Measurements from ENCODE around the gene ASGR1.
"Not testable (repeated sequence)": the region's sequence is repeated elsewhere in the genome, so short reads cannot be mapped to it uniquely, and the experiment has no call there.

Gene ASGR1

GRCh38 chr17:7128160-7128559 is 51.0 kb downstream of the ASGR1 start:
- Histone ChIP-seq H3K27me3 (ENCODE audit: low read depth) (no peaks in the 10 kb centered on the region), H3K4me3 (no peak overlapping the region), H3K9me3 (no peaks in the 10 kb centered on the region), H3K4me1 (no peaks in the 10 kb centered on the region), H3K36me3 (replicated peaks) (no peaks in the 10 kb centered on the region)
- in situ Hi-C loops (cut with MboI; ENCODE audit: low sequenced_read_pairs): loop anchor here (25.0 kb wide), 1 partner anchor 216 kb away; no protein-coding TSS in a partner anchor
- DNase-seq (ENCODE audit: low spot score in 2 of 2): no peak

- in situ Hi-C loops (cut with MboI; ENCODE audit: low sequenced_read_pairs): loop anchor here (25.0 kb wide), 1 partner anchor 215 kb away; no protein-coding TSS in a partner anchor
Measured at GRCh38 chr17:7127501-7127900, 51.7 kb downstream of the ASGR1 start.

GRCh38 chr17:7126386-7126785 is 52.8 kb downstream of the ASGR1 start:
- not testable (repeated sequence) for H3K9me3 ChIP-seq; DNase-seq (ENCODE audit: low spot score in 2 of 2); H3K36me3 ChIP-seq (replicated peaks); H3K4me3 ChIP-seq; H3K4me1 ChIP-seq
- in situ Hi-C loops (cut with MboI; ENCODE audit: low sequenced_read_pairs): loop anchor here (25.0 kb wide), 1 partner anchor 214 kb away; no protein-coding TSS in a partner anchor
- peaks cover 12% of the 10 kb centered on the region for H3K27me3 ChIP-seq (ENCODE audit: low read depth)

More at GRCh38 chr17:7127501-7127900, 51.7 kb downstream of the ASGR1 start:
- H3K27me3 ChIP-seq (ENCODE audit: low read depth); H3K4me3 ChIP-seq; H3K9me3 ChIP-seq; DNase-seq (ENCODE audit: low spot score in 2 of 2); H3K4me1 ChIP-seq; H3K36me3 ChIP-seq (replicated peaks): not testable (repeated sequence)

- no peak overlapping the region for H3K4me3 ChIP-seq
- in situ Hi-C loops (cut with MboI; ENCODE audit: low sequenced_read_pairs): loop anchor here (25.0 kb wide), 1 partner anchor 213 kb away; no protein-coding TSS in a partner anchor
- DNase-seq (ENCODE audit: low spot score in 2 of 2): no peak
- H3K9me3 ChIP-seq: no peaks in the 10 kb centered on the region
- H3K4me1 ChIP-seq: no peaks in the 10 kb centered on the region
- H3K27me3 ChIP-seq (ENCODE audit: low read depth): peaks cover 20% of the 10 kb centered on the region
- H3K36me3 ChIP-seq (replicated peaks): no peaks in the 10 kb centered on the region
Measured at GRCh38 chr17:7124923-7125322, 54.2 kb downstream of the ASGR1 start.

GRCh38 chr17:7123844-7124243 is 55.3 kb downstream of the ASGR1 start:
- Histone ChIP-seq H3K4me3 (no peak overlapping the region), H3K4me1 (no peaks in the 10 kb centered on the region), H3K36me3 (replicated peaks) (no peaks in the 10 kb centered on the region), H3K9me3 (no peaks in the 10 kb centered on the region), H3K27me3 (ENCODE audit: low read depth) (peaks cover 26% of the 10 kb centered on the region)
- in situ Hi-C loops (cut with MboI; ENCODE audit: low sequenced_read_pairs): no loop called here
- no peak for DNase-seq (ENCODE audit: low spot score in 2 of 2)

All from HAP-1 (cell line).